Stimulated activated CD8-positive, alpha-beta memory T cell treated with anti-CD3 and anti-CD28 coated beads, Interleukin-15, amount 100 ng/mL, for 1 hour (primary cell): Measurements from ENCODE around the gene GPC6.
"Not testable (repeated sequence)": the region's sequence is repeated elsewhere in the genome, so short reads cannot be mapped to it uniquely, and the experiment has no call there.

Experiments used
- DNase-seq: peaks from one replicate; pipeline ENCODE4 v3.0.0-alpha.2; 2020; ENCODE audit warnings: low read depth

Gene GPC6

GRCh38 chr13:94173312-94173854 is 946.8 kb downstream of the GPC6 start:
- no peak for DNase-seq

- no peak for DNase-seq
Measured at GRCh38 chr13:94174009-94174408, 947.4 kb downstream of the GPC6 start.

GRCh38 chr13:94175076-94175475 is 948.5 kb downstream of the GPC6 start:
- DNase-seq: no peak

- no peak for DNase-seq
Measured at GRCh38 chr13:94176561-94176960, 950.0 kb downstream of the GPC6 start.

- DNase-seq: no peak
Measured at GRCh38 chr13:94177041-94177440, 950.4 kb downstream of the GPC6 start.

GRCh38 chr13:94178625-94179244 is 952.1 kb downstream of the GPC6 start:
- no peak for DNase-seq

- no peak for DNase-seq
Measured at GRCh38 chr13:94181461-94182107, 955.0 kb downstream of the GPC6 start.

- no peak for DNase-seq
Measured at GRCh38 chr13:94182185-94182761, 955.7 kb downstream of the GPC6 start.

GRCh38 chr13:94186470-94186869 is 959.9 kb downstream of the GPC6 start:
- DNase-seq: no peak

- no peak for DNase-seq
Measured at GRCh38 chr13:94188201-94188854, 961.7 kb downstream of the GPC6 start.

- DNase-seq: no peak
Measured at GRCh38 chr13:94192431-94192975, 965.9 kb downstream of the GPC6 start.

- no peak for DNase-seq
Measured at GRCh38 chr13:94195715-94196114, 969.1 kb downstream of the GPC6 start.

- DNase-seq: no peak
Measured at GRCh38 chr13:94196413-94196812, 969.8 kb downstream of the GPC6 start.

GRCh38 chr13:94198681-94199080 is 972.1 kb downstream of the GPC6 start:
- DNase-seq: no peak

- no peak for DNase-seq
Measured at GRCh38 chr13:94199135-94199534, 972.5 kb downstream of the GPC6 start.

- DNase-seq: no peak
Measured at GRCh38 chr13:94201022-94201421, 974.4 kb downstream of the GPC6 start.

- no peak for DNase-seq
Measured at GRCh38 chr13:94204163-94204562, 977.6 kb downstream of the GPC6 start.

GRCh38 chr13:94204946-94205345 is 978.3 kb downstream of the GPC6 start:
- no peak for DNase-seq

- DNase-seq: no peak
Measured at GRCh38 chr13:94205896-94206295, 979.3 kb downstream of the GPC6 start.

GRCh38 chr13:94209117-94209516 is 982.5 kb downstream of the GPC6 start:
- no peak for DNase-seq

GRCh38 chr13:94209913-94210312 is 983.3 kb downstream of the GPC6 start:
- DNase-seq: not testable (repeated sequence)

GRCh38 chr13:94210816-94211215 is 984.2 kb downstream of the GPC6 start:
- no peak for DNase-seq

GRCh38 chr13:94212196-94212595 is 985.6 kb downstream of the GPC6 start:
- no peak for DNase-seq
